ENCODE measurements around the gene FIGNL2.
"Not testable (repeated sequence)": the region's sequence is repeated elsewhere in the genome, so short reads cannot be mapped to it uniquely, and the experiment has no call there.

FIGNL2 gene

DNA sequence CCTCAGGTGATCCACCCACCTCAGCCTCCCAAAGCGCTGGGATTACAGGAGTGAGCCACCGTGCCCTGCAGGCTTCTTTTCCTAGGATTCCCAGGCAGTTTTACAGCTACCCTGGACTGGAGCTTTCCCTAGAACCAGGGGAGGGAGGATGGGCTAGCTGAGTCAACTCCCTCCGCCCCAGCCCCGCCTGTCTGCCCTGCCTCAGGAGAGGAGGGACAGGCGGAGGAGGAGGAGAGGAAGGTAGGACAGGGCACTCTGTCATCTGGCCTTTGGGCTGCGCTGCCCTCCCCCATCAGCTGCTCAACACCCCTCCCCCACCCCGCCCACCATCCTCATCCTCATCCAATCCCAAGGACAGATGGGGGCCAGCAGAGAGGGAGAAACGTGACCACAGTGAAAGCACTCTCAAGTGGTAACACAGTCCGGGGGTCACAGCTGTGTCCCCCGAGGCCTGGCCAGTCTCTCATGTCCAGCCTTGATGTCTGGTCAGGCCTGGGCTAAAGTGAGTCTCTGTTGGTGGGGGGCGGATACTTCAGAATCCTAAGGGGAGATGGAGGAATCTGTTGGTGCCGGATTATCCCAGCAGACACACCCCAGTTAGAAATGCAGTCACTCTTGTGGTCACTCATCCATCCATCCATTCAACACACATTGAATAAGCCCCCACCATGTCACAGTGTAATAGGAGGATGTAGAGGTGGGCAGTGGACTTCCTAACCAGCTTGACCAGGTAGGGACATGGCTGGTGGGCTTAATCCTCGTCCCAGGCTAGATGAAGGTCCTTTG is 12.3 kb downstream of the FIGNL2 start:
- DNase-seq (ENCODE audit: low read depth in 3 of 3, low spot score in 1 of 3) = no peak

DNA sequence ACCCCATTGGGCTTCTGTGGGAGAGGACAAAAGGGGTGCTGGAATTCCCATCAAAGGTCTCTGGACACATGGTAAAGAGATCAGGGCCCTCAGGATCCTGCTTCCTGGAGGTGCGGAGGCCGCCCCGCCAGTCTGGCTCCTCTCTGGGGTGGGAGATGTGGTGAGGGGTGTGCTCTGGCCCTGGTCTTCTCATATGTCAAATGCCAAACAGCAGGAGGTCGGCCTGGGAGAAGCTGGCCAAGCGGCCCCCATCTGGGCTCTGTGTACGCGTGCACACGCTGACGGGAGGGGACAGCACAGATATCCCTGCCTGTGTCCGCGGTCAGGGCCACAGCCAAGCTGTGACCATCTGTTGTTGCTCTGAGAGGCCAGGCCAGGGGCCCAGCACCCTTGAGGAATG is 14.1 kb downstream of the FIGNL2 start:
- no peak for DNase-seq (ENCODE audit: low read depth in 3 of 3, low spot score in 1 of 3)

DNA sequence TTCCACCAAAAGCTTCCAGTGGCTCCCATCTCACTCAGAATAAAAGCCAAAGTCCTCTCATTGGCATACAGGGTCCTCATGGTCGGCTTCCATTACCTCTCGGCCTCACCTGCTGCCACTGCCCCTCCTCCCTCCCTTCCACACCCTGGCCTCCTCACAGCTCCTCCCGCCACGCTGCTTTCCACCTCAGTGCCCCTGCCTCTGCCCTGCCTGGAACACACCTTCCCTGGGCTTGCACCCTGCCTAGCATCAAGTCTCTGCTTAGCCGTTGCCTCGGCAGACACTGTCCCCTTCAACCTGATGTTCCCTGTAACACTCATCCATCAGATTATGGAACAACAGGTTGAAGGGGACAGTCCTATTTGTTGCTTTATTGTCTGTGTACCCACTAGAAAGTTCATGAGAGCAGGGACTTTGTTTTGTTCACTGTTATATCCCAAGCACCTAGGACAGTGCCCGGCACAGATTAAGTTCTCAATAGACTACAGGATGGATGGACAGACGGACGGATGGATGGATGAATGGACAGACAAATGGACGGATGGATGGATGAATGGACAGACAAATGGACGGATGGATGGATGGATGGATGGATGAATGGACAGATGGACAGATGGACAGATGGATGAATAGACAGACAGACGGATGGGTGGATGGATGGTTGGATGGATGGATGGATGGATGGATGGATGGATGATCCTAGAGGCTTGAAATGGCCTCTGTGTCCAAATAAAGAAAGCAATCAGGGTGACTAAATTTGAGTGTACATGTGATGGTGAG is 14.9 kb downstream of the FIGNL2 start:
- DNase-seq (ENCODE audit: low read depth in 3 of 3, low spot score in 1 of 3) = no peak

DNA sequence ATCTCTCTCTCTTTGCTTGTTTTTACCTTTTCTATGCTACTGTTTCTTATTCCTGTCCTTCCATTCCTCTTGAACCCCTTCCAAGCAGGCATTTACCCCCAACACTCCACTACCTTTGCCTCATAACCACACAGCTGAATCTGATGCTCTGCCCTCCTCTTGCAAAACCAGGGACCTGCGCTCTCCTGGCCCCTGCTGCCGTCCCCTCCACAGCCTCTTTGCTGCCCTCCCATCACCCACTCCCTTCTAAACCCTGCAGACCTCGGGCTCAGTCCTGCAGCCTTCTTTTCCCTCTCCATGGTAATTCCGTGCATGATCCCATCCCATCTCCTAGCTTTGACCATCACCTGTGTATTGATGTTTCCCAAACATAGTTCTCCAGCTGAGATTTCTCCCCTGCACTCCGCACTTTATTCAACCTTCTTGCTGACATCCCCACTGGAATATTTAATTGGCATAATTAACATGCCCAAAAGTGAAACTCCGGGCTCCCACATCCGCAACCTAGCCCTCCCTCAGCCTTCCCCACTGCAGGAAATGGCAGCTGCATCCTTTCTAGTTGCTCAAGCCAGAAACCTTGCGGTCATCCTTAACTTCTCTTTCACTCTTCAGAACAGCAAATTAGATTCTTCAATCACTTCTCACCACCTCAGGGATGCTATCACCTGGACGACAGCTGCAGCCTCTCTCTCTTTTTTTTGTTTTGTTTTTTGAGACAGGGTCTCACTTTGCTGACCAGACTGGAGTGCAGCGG is 16.0 kb downstream of the FIGNL2 start:
- DNase-seq (ENCODE audit: low read depth in 3 of 3, low spot score in 1 of 3) = no peak

DNA sequence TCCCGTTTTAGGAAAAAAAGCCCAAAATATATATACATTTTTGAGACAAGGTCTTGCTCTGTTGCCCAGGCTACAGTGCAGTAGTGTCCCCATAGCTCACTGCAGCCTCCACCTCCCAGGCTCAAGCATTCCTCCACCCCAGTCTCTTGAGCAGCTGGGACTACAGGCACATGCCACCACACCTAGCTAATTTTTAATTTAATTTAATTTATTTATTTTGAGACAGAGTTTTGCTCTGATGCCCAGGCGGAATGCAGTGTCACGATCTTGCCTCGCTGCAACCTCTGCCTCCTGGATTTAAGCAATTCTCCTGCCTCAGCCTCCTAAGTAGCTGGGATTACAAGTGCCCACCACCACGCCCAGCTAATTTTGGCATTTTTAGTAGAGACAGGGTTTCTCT is 16.7 kb downstream of the FIGNL2 start:
- DNase-seq (ENCODE audit: low read depth in 3 of 3, low spot score in 1 of 3) = not testable (repeated sequence)

DNA sequence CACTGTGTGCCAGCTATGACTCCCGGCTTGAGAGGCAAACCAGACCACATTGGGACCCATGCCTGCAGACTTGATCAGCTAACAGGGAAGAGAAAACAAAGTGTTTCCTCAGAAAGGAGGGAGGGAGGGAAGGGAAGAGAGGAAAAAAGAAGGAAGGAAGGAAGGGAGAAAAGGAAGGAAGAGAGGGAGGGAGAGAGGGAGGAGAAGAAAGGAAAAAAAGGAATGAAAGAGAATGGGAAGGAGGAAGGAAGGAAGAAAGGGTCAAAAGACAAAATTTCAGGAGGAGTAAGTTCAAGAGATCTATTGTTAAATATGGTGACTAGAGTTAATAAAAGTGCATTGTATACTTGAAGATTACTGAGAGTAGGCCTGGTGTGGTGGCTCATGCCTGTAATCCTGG is 18.9 kb downstream of the FIGNL2 start:
- DNase-seq (ENCODE audit: low read depth in 3 of 3, low spot score in 1 of 3) = no peak

DNA sequence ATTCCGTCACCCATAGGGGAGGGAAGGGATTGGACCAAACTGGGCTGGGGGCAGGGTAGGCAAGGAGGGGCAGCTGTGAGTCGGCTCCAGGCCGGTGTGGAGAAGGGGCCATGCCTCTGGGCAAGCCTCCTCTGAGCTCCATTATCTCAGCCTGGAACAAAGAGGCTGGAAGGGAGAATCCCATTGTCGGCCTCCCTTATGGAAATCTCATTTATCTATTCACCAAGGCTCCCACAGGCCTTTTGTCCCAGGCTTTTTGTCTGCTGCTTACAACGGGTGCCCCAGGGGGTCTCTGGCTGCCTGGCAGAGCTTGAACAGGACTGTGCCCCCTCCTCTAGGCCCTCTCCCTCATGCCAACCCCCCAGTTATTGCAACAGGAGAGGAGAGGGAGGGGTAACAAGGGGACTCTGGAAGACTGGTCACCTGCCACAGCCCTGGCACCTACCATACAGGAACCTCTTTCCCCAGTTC is 19.5 kb downstream of the FIGNL2 start:
- DNase-seq (ENCODE audit: low read depth in 3 of 3, low spot score in 1 of 3) = no peak

DNA sequence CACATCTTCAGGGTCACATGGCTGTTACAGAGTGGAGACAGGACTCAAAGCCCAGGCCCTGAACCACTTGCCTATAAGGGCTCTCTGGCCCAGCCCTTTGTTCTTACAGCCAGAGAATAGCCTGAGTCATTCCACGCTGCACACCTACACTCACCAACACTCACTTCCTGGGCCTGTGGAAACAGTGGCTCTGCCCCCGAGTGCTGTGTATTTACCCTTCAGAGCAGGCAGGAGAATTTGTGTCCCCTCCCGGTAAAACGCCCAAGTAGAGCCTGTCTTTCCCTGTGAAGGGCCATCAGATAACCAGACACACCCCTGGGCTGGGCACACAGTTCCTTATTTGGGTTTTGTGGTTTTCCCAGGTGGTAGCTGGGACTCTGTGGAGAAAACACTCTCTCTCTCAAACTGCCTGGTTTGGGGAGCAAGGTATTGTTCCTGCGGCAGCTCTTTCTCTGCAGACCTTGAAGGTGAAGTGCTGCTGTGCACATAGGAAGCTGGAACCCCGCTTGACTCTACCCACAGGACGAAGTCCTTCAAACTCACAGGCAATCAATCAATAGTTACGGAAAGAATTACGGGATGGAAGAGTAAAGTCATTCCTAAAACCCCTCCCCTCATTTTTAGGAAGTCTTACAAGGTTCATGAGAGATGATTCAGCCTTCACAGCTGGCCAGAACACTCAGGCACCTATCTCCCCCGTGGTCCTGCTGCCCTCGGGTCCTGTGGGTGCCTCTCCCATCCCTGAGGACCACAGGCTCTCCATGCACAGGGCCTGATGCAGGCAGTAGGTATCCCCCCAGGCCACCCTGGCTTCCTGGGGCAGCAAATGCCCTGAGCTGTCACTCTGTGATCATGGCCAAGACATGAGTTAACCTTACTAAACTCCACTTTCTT is 20.3 kb downstream of the FIGNL2 start:
- no peak for DNase-seq (ENCODE audit: low read depth in 3 of 3, low spot score in 1 of 3)

DNA sequence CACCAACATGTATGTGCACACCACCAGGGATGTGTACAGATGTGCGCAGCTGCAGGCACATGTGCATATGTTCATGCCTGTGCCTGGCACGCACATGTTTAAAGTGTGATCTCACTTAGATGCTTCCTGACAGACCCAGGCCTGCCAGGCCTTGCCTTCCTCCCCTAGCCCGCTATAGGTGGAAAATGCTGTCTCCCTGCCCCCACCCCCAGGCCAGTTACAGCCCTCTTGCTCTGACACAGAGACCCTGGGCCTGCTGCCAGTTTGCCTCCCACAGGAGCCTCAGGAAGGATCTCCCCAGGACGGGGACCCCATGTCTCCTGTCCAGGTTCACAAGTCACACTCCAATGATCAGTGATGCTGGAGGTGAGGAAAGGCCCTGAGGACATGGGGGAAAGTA is 21.6 kb downstream of the FIGNL2 start:
- DNase-seq (ENCODE audit: low read depth in 3 of 3, low spot score in 1 of 3) = no peak

DNA sequence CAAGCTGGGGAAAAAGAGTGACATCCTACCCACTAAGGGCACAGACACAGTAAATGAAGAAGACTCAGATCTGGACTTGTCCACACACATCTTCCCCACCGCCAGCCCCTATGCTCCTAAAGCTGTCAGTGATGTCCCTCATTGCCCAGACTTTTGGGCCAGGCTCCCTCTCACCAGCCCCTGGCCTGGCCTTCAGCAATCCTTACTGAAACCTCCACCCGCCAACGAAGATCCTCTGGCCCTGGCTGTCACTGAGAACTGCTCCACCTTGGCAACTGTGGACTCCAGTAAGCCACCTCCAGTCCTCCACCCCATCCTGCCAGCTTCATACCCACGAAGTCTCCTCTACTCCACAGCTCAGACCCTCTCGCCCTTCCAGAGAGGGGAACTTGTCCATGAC is 23.3 kb downstream of the FIGNL2 start:
- DNase-seq (ENCODE audit: low read depth in 3 of 3, low spot score in 1 of 3) = no peak

DNA sequence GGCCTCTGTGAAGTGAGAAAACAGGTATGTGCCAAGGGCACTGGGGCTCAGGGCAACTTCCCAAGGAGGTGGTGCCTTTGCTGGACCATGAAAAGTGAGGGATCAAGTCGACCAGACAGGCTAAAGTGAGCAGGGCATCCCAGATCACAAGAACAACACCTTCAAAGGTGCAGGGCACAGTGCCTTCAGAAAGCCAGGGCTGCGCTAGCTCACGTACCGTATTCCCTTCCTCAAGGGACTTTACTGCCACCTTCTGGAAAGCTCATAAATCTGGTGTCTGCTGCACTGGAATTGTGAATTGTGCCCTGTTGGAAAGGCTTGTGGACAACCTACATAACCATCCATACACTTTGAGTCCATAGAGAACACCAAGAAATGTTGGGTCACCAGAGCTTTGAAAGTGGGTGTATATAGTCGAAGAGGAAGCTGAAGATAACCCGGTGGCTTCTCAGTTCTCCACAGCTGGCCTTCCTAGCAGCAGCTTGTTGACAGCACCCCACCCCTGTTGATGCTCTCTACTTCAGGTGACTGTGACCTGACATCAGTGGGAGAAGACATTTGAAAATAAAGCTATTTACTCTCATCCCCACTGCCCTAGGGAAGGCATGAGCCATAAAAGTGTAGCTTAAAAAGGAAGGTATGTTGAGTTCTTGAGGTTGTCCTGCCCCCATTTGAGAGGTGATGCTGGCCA is 24.5 kb downstream of the FIGNL2 start:
- no peak for DNase-seq (ENCODE audit: low read depth in 3 of 3, low spot score in 1 of 3)

DNA sequence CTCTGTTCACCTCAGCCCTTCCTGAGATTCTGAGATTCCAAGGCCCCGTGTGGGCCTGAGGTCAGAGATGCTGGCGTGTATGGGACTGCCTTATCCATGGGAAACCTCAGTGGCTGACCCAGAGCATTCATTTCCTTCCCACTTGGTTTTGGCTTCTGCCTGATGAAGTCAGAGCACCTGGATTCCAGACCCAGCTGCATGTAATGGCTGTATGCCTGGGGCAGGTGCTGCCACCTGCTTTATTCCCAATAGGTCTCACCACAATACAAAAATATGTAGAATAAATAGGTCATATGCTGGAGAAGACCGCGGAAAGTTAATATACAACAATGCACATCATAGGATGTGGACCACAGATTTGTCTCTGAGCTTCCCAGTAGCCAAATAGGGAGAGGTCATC is 25.6 kb downstream of the FIGNL2 start:
- no peak for DNase-seq (ENCODE audit: low read depth in 3 of 3, low spot score in 1 of 3)

DNA sequence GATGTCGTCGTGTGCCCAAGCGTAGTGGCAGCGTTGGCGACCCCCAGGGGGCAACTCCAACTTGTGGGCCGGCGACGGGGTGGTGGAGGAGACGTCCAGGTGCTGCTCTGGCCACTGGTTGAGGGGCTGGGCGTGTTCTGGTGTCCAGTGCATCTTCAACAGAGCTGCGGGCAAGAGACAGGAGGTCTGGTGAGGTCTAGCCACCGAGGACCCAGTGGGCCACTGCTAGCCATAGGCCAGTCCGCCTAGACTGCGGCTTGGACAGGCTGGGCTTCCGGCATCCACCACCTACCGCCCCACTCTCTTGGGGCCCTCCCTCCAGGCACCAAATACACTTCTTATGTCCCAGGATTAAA is 26.3 kb downstream of the FIGNL2 start:
- no peak for DNase-seq (ENCODE audit: low read depth in 3 of 3, low spot score in 1 of 3)

DNA sequence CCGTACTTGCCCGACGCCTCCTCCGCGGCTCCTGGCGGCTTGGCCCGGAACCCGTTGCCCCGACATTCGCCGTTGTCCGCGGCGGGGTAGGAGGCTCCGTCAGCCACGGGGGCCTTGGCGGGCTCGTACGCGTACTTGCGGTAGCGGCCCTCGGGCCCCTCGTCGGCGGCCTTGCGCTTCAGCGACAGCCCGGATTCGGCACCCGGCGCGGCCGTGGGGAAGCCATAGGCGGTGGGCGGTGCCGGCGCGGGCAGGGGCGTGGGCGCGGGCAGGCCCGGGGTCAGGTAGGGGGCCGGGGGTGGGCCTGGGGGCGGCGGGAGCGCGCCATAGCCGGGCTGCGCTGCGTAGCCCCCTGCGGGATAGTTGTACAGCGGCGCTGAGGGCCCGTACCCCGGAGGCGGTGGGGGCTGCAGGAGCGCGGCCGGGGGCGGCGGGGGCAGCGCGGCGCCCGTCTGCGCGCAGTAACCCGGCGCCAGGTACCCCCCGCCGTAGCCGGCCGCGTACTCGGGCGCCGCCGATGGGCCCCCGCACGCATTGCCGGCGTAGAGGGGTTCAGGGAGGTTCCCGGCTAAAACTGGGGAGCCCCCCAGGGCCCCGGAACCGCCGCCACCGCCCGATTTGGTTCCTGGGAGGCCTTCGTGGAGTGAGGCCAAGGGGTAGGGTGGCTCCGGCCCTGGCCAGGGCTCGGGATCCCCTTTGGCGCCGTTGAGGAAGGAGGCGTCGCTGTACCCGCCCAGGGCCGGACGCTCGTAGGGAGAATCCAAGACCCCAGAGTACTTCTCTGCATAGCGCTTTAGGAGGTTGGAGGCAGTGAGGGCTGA is 26.9 kb downstream of the FIGNL2 start:
- DNase-seq (ENCODE audit: low read depth in 3 of 3, low spot score in 1 of 3) = peak in 1 of 3 donors; percentile 43

DNA sequence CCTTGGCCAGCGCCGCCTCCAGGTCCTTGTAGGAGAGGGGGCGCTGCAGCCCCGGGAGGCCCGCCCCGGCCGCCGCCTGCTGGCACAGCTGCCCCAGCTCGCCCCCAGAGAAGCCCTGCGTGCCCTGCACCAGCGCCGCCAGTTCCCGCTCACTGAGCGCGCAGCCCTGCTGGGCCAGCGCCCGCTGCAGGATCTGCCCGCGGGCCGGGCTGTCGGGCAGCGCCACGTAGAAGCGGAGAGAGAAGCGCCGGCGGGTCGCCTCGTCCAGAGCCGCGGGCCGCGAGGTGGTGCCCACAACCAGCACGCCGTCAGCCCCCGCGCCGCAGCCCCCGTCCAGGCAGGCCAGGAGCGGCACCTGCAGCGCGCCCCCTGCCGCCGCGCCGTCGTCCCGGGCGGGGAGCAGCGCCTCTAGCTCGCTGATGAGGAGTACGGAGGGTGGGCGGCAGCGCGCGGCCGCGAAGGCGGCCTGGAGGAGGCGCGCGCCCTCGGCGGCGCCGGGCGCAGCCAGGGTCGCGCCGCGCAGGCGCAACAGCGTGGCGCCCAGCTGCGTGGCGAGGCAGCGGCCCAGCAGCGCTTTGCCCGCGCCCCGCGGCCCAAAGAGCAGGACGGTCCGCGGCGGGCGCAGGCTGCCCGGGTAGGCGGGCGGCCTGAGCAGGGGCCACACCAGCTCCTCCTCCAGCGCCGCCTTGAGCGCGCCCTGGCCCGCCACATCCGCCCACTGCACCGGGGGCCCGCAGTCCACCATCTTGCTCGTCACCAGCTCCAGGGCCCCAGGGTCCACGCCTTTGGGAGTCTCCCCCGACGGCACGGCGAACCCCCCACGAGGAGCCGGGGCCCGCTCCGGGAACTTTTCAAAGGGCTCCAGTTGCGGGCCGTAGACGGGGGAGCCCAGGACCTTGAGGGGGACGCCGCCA is 27.7 kb downstream of the FIGNL2 start:
- DNase-seq (ENCODE audit: low read depth in 3 of 3, low spot score in 1 of 3) = peak; percentile 27 to 70 (median 61)

DNA sequence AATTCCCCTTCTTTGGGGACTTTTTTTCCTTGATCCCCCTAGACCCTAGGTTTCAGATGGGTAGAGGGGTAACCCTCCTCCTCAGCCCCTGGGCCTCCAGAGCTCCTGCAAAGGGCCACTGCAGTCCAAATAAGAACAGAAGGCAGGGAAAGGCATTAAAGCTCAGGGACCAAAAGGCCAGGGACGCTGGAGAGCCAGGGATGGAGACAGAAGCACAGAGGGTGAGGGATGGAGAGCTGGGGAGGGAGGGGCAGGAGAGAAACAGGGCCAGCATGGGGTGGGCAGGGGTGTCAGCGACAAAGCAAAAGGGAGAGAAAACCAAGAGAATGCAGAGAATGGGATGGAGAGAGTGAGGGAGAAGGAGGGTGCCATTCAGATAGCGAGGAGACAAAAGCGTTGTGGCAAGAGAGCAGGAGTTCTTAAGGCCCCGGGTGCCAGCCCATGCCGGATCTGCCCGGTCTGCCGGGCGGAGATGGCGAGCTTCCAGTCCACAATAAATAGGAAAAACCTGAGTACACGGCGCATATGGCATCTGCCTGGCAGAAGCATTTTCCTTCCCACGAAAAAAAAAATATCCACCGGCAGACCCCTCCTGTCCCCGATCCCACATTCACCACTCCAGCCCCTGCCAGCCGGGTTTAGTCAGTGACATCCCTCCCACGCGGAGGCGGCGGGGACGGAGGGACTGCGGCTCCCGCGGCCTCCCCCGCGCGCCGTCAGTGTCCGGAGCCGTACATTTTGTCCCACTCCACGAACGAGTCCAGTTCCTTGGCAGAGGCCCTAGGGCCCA is 28.6 kb downstream of the FIGNL2 start:
- no peak for DNase-seq (ENCODE audit: low read depth in 3 of 3, low spot score in 1 of 3)

DNA sequence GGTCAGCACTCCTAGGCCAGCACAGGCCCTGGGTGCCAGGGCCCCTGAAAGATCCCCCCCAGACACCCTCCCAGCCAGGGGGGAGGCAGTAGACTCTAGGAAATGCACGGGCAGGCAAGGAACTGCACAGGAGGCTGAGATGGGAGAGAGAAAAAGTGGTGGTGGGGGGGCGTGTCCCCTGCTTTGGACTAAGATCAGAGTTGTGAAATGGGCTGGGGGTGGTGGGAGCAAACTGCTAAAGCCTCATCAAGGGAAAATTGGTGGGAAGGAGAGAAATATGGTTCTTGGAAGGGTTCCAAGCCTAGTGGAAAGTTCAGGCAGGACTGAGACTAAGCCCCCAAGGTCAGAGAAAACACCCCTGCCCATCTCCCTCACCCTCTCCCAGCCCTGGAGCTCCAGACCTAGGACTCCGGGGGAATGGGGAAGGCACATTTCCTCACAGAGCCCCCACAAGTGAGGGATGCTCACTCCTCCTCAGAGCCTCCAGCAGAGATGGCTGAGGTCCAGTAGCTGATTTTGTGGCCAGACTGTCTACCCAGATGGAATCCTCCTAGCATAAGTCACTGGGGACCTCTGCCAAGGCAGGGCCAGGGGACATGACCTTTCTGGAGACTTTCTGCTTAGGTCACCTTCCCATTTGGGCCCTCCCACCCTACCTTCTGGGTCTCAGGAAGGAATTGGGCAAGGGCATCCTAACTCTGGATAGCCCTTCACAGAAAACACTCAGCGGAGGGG is 29.8 kb downstream of the FIGNL2 start:
- DNase-seq (ENCODE audit: low read depth in 3 of 3, low spot score in 1 of 3) = no peak

Measured in stimulated activated CD4-positive, alpha-beta T cell treated with anti-CD3 and anti-CD28 coated beads, TNF-alpha, amount 100 ng/mL, for 1 hour (primary cell).